ENCODE data around the gene TLR9.

The TLR9 gene

DNA sequence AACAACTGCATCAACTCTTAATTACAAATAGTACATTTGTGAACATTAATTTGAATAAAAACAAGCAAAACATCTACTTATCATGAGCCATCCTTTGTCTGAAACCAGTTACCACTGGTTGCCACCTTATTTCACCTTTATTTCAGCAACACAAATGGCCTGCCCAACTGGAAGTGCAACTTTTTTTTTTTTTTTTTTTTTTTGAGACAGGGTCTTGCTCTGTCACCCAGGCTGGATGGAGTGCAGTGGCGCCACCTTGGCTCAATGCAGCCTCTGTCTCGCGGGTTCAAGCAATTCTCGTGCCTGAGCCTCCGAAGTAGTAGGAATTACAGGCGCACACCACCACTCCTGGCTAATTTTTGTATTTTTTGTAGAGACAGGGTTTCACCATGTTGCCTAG lies 39.9 kb upstream of the TLR9 start:
- DNase-seq (ENCODE audit: low read depth, low spot score): no peak
- H3K4me3 ChIP-seq (ENCODE audit: low read depth, low read length): no peak overlapping the region
- TF ChIP-seq, protein P1, sequence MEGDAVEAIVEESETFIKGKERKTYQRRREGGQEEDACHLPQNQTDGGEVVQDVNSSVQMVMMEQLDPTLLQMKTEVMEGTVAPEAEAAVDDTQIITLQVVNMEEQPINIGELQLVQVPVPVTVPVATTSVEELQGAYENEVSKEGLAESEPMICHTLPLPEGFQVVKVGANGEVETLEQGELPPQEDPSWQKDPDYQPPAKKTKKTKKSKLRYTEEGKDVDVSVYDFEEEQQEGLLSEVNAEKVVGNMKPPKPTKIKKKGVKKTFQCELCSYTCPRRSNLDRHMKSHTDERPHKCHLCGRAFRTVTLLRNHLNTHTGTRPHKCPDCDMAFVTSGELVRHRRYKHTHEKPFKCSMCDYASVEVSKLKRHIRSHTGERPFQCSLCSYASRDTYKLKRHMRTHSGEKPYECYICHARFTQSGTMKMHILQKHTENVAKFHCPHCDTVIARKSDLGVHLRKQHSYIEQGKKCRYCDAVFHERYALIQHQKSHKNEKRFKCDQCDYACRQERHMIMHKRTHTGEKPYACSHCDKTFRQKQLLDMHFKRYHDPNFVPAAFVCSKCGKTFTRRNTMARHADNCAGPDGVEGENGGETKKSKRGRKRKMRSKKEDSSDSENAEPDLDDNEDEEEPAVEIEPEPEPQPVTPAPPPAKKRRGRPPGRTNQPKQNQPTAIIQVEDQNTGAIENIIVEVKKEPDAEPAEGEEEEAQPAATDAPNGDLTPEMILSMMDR (IDR thresholded peaks at IDR 0.05; ENCODE audit: low read depth, low read length): no peak
- in situ Hi-C loops (cut with HindIII; ENCODE audit: low sequenced_read_pairs): no loop called here

DNA sequence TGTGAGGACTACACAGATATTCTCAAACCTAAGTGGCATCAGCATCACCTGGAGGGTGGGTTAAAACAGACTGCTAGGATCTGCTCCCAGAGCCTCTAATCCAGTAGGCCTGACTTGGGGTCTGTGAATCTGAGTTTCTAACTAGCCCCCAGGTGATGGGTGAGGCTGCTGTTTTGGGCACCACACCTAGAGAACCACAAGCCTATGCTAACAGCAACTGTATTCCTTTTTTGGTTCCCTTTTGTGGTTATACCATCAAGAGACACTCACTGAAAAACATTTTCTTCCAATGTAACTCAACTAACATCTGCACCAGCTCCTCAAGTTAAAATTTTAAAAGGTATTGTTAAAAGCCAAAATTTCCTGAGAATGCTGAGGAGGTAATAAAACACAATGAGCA lies 37.0 kb upstream of the TLR9 start:
- in situ Hi-C loops (cut with HindIII; ENCODE audit: low sequenced_read_pairs): no loop called here
- no peak for DNase-seq (ENCODE audit: low read depth, low spot score)
- no peak overlapping the region for H3K4me3 ChIP-seq (ENCODE audit: low read depth, low read length)
- TF ChIP-seq, protein P1 (IDR thresholded peaks at IDR 0.05; ENCODE audit: low read depth, low read length): no peak

DNA sequence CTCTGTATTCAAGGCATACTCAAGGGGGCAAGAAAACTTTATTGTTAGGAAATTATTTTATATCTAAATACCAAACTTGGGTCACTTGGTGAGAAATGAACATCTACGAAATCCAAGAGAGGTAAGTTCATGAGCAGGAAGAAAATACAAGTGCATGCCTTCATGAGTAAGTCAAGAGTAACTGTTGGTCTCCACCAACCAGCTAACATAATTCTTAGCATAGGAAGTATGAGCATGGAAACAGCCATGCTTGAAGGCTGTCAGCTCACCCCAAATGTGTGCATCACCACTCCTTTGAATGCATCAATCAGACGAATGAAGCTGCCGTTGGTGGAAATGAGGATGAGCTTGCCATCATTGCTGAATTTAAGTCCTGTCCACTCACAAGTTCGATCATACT lies 34.0 kb upstream of the TLR9 start:
- no peak overlapping the region for H3K4me3 ChIP-seq (ENCODE audit: low read depth, low read length)
- in situ Hi-C loops (cut with HindIII; ENCODE audit: low sequenced_read_pairs): no loop called here
- DNase-seq (ENCODE audit: low read depth, low spot score): no peak
- TF ChIP-seq, protein P1 (IDR thresholded peaks at IDR 0.05; ENCODE audit: low read depth, low read length): no peak

DNA sequence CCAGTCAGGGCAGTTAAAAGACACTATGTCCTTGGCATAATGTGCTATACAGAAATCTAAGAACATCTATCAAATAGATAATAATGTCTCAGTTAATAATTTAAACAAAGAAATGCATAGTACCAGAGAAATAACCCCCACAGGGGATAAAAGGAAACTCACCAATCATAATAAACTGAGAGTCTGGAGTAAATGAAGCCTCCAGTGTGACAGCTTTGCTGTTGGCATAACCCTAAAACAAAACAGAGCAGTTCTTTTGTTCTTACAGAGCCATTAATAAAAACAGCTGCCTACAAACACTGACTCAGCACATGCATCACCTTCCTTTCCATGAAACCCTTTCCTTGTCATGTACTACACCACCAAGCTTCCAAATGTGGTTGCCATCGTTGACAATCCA lies 33.6 kb upstream of the TLR9 start:
- no peak overlapping the region for H3K4me3 ChIP-seq (ENCODE audit: low read depth, low read length)
- TF ChIP-seq, protein P1 (IDR thresholded peaks at IDR 0.05; ENCODE audit: low read depth, low read length): no peak
- in situ Hi-C loops (cut with HindIII; ENCODE audit: low sequenced_read_pairs): no loop called here
- DNase-seq (ENCODE audit: low read depth, low spot score): no peak

DNA sequence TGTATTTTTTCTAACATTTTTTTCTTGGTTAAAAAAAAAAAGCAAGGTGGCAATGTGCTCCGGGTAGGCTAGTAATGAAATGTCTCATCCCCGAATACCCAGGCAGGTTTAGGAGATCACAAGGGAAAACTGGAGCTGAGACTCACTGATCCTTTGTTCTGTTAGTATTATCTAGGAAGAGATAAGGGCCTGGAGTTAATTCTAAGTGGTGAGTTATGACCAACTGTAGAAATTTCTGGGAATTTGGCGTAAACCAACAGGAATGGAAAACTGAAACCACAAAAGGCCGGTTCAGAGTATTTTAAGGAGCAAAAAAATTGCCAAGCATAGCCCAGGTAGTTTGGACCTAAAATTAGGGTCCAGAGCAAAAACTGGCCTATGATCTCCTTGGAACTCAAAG lies 32.5 kb upstream of the TLR9 start:
- TF ChIP-seq, protein P1 (IDR thresholded peaks at IDR 0.05; ENCODE audit: low read depth, low read length): no peak
- in situ Hi-C loops (cut with HindIII; ENCODE audit: low sequenced_read_pairs): no loop called here
- DNase-seq (ENCODE audit: low read depth, low spot score): no peak
- no peak overlapping the region for H3K4me3 ChIP-seq (ENCODE audit: low read depth, low read length)

DNA sequence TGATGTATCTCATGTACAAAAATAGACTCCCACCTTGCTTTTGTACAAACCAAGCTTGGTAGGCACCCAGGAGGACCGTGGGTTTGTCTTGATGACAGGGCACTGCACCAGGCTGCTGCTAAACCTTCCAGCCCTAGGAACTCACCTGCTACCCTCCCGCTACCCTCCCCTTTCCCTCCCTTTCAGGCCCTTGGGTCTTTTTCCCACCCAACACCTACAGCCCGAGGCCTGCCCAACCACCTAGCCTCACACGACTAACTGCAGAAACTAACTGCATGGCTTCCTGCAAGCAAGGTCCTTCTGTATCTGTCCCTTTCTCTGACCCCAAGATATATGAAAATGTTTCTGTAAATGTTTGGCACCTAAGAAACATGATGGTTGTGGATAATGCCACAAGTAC lies 31.2 kb upstream of the TLR9 start:
- no peak overlapping the region for H3K4me3 ChIP-seq (ENCODE audit: low read depth, low read length)
- TF ChIP-seq, protein P1 (IDR thresholded peaks at IDR 0.05; ENCODE audit: low read depth, low read length): no peak
- in situ Hi-C loops (cut with HindIII; ENCODE audit: low sequenced_read_pairs): no loop called here

DNA sequence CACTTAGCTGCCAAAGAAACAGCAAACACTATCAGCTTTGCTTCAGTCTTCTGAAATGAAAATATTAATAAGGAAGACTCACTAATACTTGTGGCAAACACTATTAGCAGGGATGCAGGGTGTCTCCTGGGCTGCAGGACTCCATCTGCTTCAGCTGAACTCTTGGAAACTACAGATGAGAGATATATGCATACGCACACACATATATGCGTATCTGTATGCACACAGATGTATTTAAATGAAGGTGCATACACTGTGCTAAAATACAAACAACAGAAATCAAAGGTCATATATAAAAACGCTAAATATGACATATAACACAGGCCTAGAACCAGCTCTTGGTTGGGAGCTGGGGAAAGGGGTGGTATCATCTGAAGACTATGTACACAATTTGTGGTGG lies 30.7 kb upstream of the TLR9 start:
- in situ Hi-C loops (cut with HindIII; ENCODE audit: low sequenced_read_pairs): no loop called here
- TF ChIP-seq, protein P1 (IDR thresholded peaks at IDR 0.05; ENCODE audit: low read depth, low read length): no peak
- no peak for DNase-seq (ENCODE audit: low read depth, low spot score)
- H3K4me3 ChIP-seq (ENCODE audit: low read depth, low read length): no peak overlapping the region

More for the DNA sequence above, 31.2 kb upstream of the TLR9 start:
- DNase-seq (ENCODE audit: low read depth, low spot score): no peak

Measured in astrocyte of the spinal cord (primary cell).